Measurements from ENCODE around the gene SYT17.

Gene SYT17

GRCh38 chr16:19240494-19240893 is 72.5 kb downstream of the SYT17 start:
- TF ChIP-seq CTCF (IDR thresholded peaks at IDR 0.05; ENCODE audit: low read depth, low read length) (no peak), EZH2phosphoT487 (IDR thresholded peaks at IDR 0.05; ENCODE audit: low read depth) (no peak)
- H3K36me3 ChIP-seq (replicated peaks; ENCODE audit: low read depth, low read length), result peaks cover 17% of the 10 kb centered on the region
- H3K9me3 ChIP-seq (ENCODE audit: insufficient read depth, low read length), result peaks cover 11% of the 10 kb centered on the region
- no peaks in the 10 kb centered on the region for H3K4me1 ChIP-seq (ENCODE audit: low read length)
- H3K4me3 ChIP-seq (ENCODE audit: low read length), result no peak overlapping the region
- no peaks in the 10 kb centered on the region for H4K20me1 ChIP-seq (ENCODE audit: insufficient read depth, low read length)
- no peak overlapping the region for H3K9ac ChIP-seq (ENCODE audit: low read length)
- H3K79me2 ChIP-seq (ENCODE audit: low read length), result no peaks in the 10 kb centered on the region
- H2AFZ ChIP-seq (ENCODE audit: low read depth, low read length), result no peak overlapping the region
- no peaks in the 10 kb centered on the region for H3K27me3 ChIP-seq (ENCODE audit: low read depth, low read length)
- no peak overlapping the region for H3K27ac ChIP-seq (ENCODE audit: low read length)
- no peak overlapping the region for H3K4me2 ChIP-seq (ENCODE audit: low read length)

GRCh38 chr16:19241512-19241911 is 73.5 kb downstream of the SYT17 start:
- Histone ChIP-seq H4K20me1 (ENCODE audit: insufficient read depth, low read length) (no peaks in the 10 kb centered on the region), H3K9ac (ENCODE audit: low read length) (no peak overlapping the region), H3K4me2 (ENCODE audit: low read length) (no peak overlapping the region), H2AFZ (ENCODE audit: low read depth, low read length) (no peak overlapping the region), H3K27me3 (ENCODE audit: low read depth, low read length) (no peaks in the 10 kb centered on the region), H3K4me1 (ENCODE audit: low read length) (no peaks in the 10 kb centered on the region), H3K79me2 (ENCODE audit: low read length) (no peaks in the 10 kb centered on the region), H3K9me3 (ENCODE audit: insufficient read depth, low read length) (peaks cover 1% of the 10 kb centered on the region), H3K27ac (ENCODE audit: low read length) (no peak overlapping the region), H3K36me3 (replicated peaks; ENCODE audit: low read depth, low read length) (peaks cover 7% of the 10 kb centered on the region), H3K4me3 (ENCODE audit: low read length) (no peak overlapping the region)
- TF ChIP-seq EZH2phosphoT487 (IDR thresholded peaks at IDR 0.05; ENCODE audit: low read depth) (no peak), CTCF (IDR thresholded peaks at IDR 0.05; ENCODE audit: low read depth, low read length) (no peak)

GRCh38 chr16:19242186-19242585 is 74.1 kb downstream of the SYT17 start:
- peaks cover under 1% of the 10 kb centered on the region for H3K36me3 ChIP-seq (replicated peaks; ENCODE audit: low read depth, low read length)
- no peak for TF ChIP-seq EZH2phosphoT487 (IDR thresholded peaks at IDR 0.05; ENCODE audit: low read depth)
- no peak for TF ChIP-seq CTCF (IDR thresholded peaks at IDR 0.05; ENCODE audit: low read depth, low read length)
- no peak overlapping the region for H3K4me2 ChIP-seq (ENCODE audit: low read length)

DNA sequence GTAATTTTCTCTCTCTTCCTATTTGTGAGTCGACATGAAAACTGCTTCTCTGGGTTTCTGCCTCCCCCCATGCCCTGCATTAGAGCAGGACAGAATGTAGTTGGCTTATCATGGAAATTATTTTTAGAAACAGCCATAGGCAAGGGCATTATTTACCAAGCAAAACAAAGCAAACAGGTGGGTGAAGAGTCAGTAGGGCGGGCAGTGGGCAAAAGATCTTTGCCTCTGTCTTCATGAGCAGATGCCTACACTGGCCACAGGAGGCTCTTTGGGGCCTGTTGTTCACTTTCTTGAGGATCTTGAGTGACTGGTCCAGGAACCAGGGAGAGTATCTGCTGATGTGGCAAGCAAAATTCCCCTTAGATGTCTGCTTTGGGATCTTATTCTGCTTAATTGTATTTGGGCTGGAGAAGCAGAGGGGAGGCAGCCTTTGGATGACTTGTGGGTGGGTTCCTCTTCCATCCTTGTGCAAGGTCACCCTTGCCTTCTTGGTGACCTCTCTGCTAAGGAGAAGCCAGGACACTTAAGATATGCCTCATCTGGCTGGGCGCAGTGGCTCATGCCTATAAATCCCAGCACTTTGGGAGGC is 75.0 kb downstream of the SYT17 start:
- Histone ChIP-seq H3K27ac (ENCODE audit: low read length) (no peak overlapping the region), H2AFZ (ENCODE audit: low read depth, low read length) (no peak overlapping the region), H3K9me3 (ENCODE audit: insufficient read depth, low read length) (no peaks in the 10 kb centered on the region; the same call in 1 of the 2 replicates), H3K4me1 (ENCODE audit: low read length) (no peaks in the 10 kb centered on the region), H4K20me1 (ENCODE audit: insufficient read depth, low read length) (no peaks in the 10 kb centered on the region), H3K27me3 (ENCODE audit: low read depth, low read length) (no peaks in the 10 kb centered on the region), H3K4me2 (ENCODE audit: low read length) (no peak overlapping the region), H3K79me2 (ENCODE audit: low read length) (no peaks in the 10 kb centered on the region), H3K4me3 (ENCODE audit: low read length) (no peak overlapping the region), H3K9ac (ENCODE audit: low read length) (no peak overlapping the region), H3K36me3 (replicated peaks; ENCODE audit: low read depth, low read length) (peaks cover 2% of the 10 kb centered on the region)
- TF ChIP-seq CTCF (IDR thresholded peaks at IDR 0.05; ENCODE audit: low read depth, low read length) (no peak), EZH2phosphoT487 (IDR thresholded peaks at IDR 0.05; ENCODE audit: low read depth) (no peak)

More at GRCh38 chr16:19242186-19242585, 74.1 kb downstream of the SYT17 start:
- no peak overlapping the region for H3K27ac ChIP-seq (ENCODE audit: low read length)
- H3K4me1 ChIP-seq (ENCODE audit: low read length), result no peaks in the 10 kb centered on the region
- no peak overlapping the region for H3K4me3 ChIP-seq (ENCODE audit: low read length)
- H3K9ac ChIP-seq (ENCODE audit: low read length), result no peak overlapping the region
- H4K20me1 ChIP-seq (ENCODE audit: insufficient read depth, low read length), result no peaks in the 10 kb centered on the region
- H2AFZ ChIP-seq (ENCODE audit: low read depth, low read length), result no peak overlapping the region
- no peaks in the 10 kb centered on the region for H3K27me3 ChIP-seq (ENCODE audit: low read depth, low read length)
- no peaks in the 10 kb centered on the region; the same call in 1 of the 2 replicates for H3K9me3 ChIP-seq (ENCODE audit: insufficient read depth, low read length)
- H3K79me2 ChIP-seq (ENCODE audit: low read length), result no peaks in the 10 kb centered on the region

Measured in OCI-LY3 (cell line).